ENCODE data around the gene PCDHGA6.
"Not testable (repeated sequence)": the region's sequence is repeated elsewhere in the genome, so short reads cannot be mapped to it uniquely, and the experiment has no call there.

PCDHGA6 gene

GRCh38 chr5:141394401-141395187, 20.9 kb downstream of the PCDHGA6 start:
- not testable (repeated sequence) for DNase-seq

GRCh38 chr5:141397756-141398551, 24.3 kb downstream of the PCDHGA6 start, which contains the start of gene PCDHGB5:
Gene PCDHGB5 (plus strand): TSS chr5:141397947. CDS start chr5:141398128, 181 bp downstream.
- DNase-seq = not testable (repeated sequence)

- no peak for DNase-seq
Measured at GRCh38 chr5:141398608-141399007, 24.9 kb downstream of the PCDHGA6 start.

- DNase-seq = no peak
Measured at GRCh38 chr5:141399555-141400258, 26.0 kb downstream of the PCDHGA6 start.

DNA sequence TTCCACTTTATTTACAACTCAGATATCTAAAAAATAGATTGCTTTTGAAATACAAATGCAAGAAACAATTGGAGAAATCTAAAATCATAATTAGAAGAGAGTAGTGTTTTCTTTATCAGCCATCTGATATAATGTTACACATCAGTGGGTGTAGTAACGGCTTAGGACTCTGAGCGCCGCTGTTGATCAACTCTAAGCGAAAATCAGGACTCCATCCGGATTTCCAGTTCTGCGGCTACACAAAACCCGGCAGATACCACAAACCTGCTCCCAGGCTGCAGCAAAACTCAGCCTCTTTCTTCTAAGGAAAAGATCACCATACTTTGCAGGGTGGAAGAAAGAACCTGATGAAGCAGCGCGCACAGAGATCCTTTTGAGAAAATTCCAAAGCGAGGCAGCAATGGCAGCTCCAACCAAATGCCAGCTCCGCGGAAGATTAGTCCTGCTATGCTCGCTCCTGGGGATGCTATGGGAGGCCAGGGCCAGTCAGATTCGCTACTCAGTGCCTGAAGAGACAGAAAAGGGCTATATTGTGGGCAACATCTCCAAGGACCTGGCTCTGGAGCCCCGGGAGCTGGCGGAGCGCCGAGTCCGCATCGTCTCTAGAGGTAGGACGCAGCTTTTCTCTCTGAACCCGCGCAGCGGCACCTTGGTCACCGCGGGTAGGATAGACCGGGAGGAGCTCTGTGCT, 29.0 kb downstream of the PCDHGA6 start, which contains the start of gene PCDHGA9:
TSS of gene PCDHGA9 (plus strand) at position 226 of the 691 bp plus-strand sequence. CDS start at position 401, 175 bp downstream.
- no peak for DNase-seq

- no peak for DNase-seq
Measured at GRCh38 chr5:141403387-141403786, 29.7 kb downstream of the PCDHGA6 start.

DNA sequence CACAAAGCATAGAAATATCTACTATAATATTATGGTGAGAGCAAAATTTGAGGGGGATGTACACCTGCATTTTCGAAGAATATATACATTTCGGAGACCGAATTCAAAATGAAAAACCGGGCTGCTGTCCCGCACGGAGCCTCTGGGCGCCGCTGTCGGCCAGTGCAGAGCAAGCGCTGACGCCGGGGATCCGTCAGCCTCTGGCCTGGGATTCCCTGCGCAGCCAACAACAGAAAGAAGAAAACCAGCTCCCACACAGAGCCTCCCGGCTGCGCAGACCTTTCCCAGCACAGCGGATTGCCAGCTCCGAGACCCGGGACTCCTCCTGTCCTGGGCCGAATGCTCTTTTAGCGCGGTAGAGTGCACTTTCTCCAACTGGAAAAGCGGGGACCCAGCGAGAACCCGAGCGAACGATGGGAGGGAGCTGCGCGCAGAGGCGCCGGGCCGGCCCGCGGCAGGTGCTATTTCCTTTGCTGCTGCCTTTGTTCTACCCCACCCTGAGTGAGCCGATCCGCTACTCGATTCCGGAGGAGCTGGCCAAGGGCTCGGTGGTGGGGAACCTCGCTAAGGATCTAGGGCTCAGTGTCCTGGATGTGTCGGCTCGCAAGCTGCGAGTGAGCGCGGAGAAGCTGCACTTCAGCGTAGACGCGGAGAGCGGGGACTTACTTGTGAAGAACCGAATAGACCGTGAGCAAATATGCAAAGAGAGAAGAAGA, 34.3 kb downstream of the PCDHGA6 start, which contains the start of gene PCDHGB6:
TSS of gene PCDHGB6 (plus strand) at position 232 of the 716 bp plus-strand sequence. CDS start at position 414, 182 bp downstream.
- not testable (repeated sequence) for DNase-seq

DNA sequence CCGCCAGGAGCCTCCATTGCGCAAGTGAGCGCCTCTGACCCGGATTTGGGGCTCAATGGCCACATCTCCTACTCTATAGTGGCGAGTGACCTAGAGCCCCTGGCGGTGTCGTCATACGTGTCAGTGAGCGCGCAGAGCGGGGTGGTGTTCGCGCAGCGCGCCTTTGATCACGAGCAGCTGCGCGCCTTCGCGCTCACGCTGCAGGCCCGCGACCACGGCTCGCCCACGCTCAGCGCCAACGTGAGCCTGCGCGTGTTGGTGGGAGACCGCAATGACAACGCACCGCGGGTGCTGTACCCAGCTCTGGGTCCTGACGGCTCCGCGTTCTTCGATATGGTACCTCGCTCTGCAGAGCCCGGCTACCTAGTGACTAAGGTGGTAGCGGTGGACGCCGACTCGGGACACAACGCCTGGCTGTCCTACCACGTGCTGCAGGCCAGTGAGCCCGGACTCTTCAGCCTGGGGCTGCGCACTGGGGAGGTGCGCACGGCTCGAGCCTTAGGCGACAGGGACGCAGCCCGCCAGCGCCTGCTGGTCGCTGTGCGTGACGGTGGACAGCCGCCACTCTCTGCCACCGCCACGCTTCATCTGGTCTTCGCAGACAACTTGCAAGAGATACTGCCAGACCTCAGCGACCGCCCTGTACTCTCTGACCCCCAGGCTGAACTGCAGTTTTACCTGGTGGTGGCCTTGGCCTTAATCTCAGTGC, 36.1 kb downstream of the PCDHGA6 start:
- DNase-seq = no peak

- DNase-seq = no peak
Measured at GRCh38 chr5:141411575-141411974, 37.9 kb downstream of the PCDHGA6 start.

- no peak for DNase-seq
Measured at GRCh38 chr5:141412854-141413539, 39.3 kb downstream of the PCDHGA6 start, which contains the start of gene PCDHGA10. Gene PCDHGA10 (plus strand): TSS chr5:141412987. CDS start chr5:141413176, 189 bp downstream.

DNA sequence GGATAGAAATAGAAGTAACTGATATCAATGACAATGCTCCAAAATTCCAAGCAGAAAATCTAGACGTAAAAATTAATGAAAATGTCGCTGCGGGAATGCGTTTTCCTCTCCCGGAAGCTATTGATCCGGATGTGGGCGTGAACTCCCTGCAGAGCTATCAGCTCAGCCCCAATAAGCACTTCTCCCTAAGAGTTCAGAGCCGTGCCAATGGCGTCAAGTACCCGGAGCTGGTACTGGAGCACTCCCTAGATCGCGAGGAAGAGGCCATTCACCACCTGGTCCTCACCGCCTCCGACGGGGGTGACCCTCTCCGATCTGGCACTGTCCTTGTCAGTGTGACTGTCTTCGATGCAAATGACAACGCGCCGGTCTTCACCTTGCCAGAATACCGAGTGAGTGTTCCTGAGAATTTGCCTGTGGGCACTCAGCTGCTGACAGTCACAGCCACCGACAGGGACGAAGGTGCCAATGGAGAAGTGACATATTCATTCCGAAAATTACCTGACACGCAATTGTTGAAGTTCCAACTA, 39.9 kb downstream of the PCDHGA6 start:
- no peak for DNase-seq

GRCh38 chr5:141414548-141415274, 41.0 kb downstream of the PCDHGA6 start:
- DNase-seq = not testable (repeated sequence)

DNA sequence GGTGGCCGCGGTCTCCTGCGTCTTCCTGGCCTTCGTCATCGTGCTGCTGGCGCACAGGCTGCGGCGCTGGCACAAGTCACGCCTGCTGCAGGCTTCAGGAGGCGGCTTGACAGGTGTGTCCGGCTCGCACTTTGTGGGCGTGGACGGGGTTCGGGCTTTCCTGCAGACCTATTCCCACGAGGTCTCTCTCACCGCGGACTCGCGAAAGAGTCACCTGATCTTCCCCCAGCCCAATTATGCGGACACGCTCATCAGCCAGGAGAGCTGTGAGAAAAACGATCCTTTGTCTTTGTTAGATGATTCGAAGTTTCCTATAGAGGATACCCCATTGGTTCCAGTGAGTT, 41.6 kb downstream of the PCDHGA6 start:
- not testable (repeated sequence) for DNase-seq

- peak; percentile 65 for DNase-seq
Measured at GRCh38 chr5:141417494-141418172, 43.9 kb downstream of the PCDHGA6 start, which contains the start of gene PCDHGB7. Gene PCDHGB7 (plus strand): TSS chr5:141417677. CDS start chr5:141417860, 183 bp downstream.

GRCh38 chr5:141419074-141419880, 45.6 kb downstream of the PCDHGA6 start:
- DNase-seq = no peak

GRCh38 chr5:141420855-141421488, 47.3 kb downstream of the PCDHGA6 start, which contains the start of gene PCDHGA11:
Gene PCDHGA11 (plus strand): TSS chr5:141421051. CDS start chr5:141421228, 177 bp downstream.
- no peak for DNase-seq

DNA sequence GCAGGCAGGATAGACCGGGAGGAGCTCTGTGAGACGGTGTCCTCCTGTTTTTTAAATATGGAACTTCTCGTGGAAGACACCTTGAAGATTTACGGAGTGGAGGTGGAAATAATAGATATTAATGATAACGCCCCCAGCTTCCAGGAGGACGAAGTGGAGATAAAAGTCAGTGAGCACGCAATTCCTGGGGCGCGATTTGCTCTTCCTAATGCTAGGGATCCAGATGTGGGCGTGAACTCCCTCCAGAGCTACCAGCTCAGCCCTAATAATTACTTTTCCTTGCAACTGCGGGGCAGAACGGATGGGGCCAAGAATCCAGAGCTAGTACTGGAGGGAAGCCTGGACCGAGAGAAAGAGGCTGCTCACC, 47.8 kb downstream of the PCDHGA6 start:
- no peak for DNase-seq

All from right forelimb (tissue), 1 donor.